Activated T-cell treated with anti-CD3 and anti-CD28 coated beads, Interleukin-2, amount 50 U/mL, for 4 hours (primary cell): Measurements from ENCODE around the gene NUP210. TPM values are rescaled to one million over a fixed set of nuclear protein-coding genes. Genes with fewer than 3 reads are reported as not detected.

Source experiments
- ATAC-seq, 2 donors: fragments of 200-7000 bp; cut with Tn5 transposase; one replicate each; pipeline ENCODE4 v1.10.0; 2021
- DNase-seq: peaks from one replicate; pipeline ENCODE4 v3.0.0-alpha.2; 2020
- H3K27me3 Mint-ChIP-seq: one replicate; pipeline ENCODE4 v1.8.0; 2021; ENCODE audit warnings: low read depth, mixed read lengths
- H3K36me3 Mint-ChIP-seq: one replicate; pipeline ENCODE4 v1.8.0; 2022; ENCODE audit warnings: mixed read lengths; ENCODE audit not compliant: insufficient read depth
- H3K4me1 Mint-ChIP-seq: one replicate; pipeline ENCODE4 v1.8.0; 2021; ENCODE audit warnings: low read depth, mixed read lengths
- H3K4me3 Mint-ChIP-seq: one replicate; pipeline ENCODE4 v1.8.0; 2021; ENCODE audit warnings: mild to moderate bottlenecking, moderate library complexity, mixed read lengths
- H3K9me3 Mint-ChIP-seq: one replicate; pipeline ENCODE4 v1.8.0; 2021; ENCODE audit warnings: mixed read lengths
- total RNA-seq, 3 donors: library from RNA; stranded (reverse); gene quantifications; one replicate each; pipeline ENCODE4 v1.2.1, GENCODE V29; 2021

NUP210 gene
- 10 to 100 TPM; 80.3 to 83.4 (median 82.0) TPM for total RNA-seq

DNA sequence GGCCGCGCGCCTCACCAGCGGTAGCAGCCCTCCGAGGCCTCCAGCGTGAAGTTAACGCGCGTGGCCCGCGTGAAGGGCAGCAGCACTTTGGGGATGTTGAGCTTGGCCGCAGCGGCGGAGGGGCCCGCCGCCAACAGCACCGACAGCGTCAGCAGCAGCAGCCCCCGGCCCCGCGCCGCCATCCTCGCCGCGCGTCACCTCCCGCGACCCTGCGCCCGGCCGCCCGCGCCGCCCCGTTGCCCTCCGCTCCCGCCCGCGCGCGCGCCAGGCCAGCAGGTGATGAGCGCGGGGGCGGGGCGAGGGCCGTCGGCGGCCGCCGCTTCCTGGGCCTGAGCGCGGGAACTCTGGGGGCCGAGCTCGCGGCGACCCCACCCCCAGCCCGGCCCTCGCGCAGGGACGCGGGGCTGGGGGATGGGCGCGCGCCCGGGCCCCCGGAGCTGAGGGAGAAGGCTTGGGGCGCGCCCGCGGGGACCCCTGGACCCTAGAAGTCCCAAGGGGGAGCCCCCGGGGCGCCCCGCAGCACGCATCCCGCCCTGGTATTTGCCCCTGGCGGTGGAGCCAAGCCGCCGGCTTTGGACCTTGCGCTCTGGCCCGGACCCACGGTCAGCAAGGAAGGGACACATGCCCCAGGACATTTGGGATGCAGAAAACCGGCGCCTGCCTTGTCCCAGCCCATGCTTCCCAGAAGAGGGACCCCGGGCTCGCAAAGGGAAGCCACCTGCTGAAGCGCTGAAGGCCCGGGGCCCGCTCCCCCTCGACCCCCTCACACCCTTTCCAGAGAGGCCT, at the start of gene NUP210:
Gene NUP210 (minus strand): TSS at position 278 of the 786 bp plus-strand sequence. CDS start 96 bp downstream, at position 182.
- Mint-ChIP-seq H3K4me3 (peak within 1 kb of the TSS; percentile 99), H3K36me3 (peaks cover 7% of the 10 kb centered on the region), H3K9me3 (no peaks in the 10 kb centered on the region), H3K4me1 (peaks cover 64% of the 10 kb centered on the region), H3K27me3 (no peaks in the 10 kb centered on the region)
- DNase-seq (peak; percentile 33), ATAC-seq (peak; percentile 35 to 38)

GRCh38 chr3:13466781-13467180, 46.7 kb upstream of the NUP210 start:
- ATAC-seq: no peak
- Mint-ChIP-seq H3K27me3 (peaks cover 14% of the 10 kb centered on the region), H3K4me1 (no peaks in the 10 kb centered on the region)

GRCh38 chr3:13465236-13465873, 45.2 kb upstream of the NUP210 start:
- no peak for DNase-seq
- no peaks in the 10 kb centered on the region for H3K36me3 Mint-ChIP-seq

More at GRCh38 chr3:13466781-13467180, 46.7 kb upstream of the NUP210 start:
- no peaks in the 10 kb centered on the region for H3K9me3 Mint-ChIP-seq
- H3K4me3 Mint-ChIP-seq: no peak overlapping the region
- no peak for DNase-seq
- no peaks in the 10 kb centered on the region for H3K36me3 Mint-ChIP-seq

GRCh38 chr3:13463618-13464400, 43.7 kb upstream of the NUP210 start:
- H3K36me3 Mint-ChIP-seq: no peaks in the 10 kb centered on the region
- no peak overlapping the region for H3K4me3 Mint-ChIP-seq
- ATAC-seq (no peak), DNase-seq (no peak)
- no peaks in the 10 kb centered on the region for H3K4me1 Mint-ChIP-seq
- peaks cover 14% of the 10 kb centered on the region for H3K27me3 Mint-ChIP-seq
- H3K9me3 Mint-ChIP-seq: no peaks in the 10 kb centered on the region

More at GRCh38 chr3:13465236-13465873, 45.2 kb upstream of the NUP210 start:
- no peak for ATAC-seq
- H3K9me3 Mint-ChIP-seq: no peaks in the 10 kb centered on the region
- no peak overlapping the region for H3K4me3 Mint-ChIP-seq
- H3K27me3 Mint-ChIP-seq: peaks cover 14% of the 10 kb centered on the region
- H3K4me1 Mint-ChIP-seq: no peaks in the 10 kb centered on the region

DNA sequence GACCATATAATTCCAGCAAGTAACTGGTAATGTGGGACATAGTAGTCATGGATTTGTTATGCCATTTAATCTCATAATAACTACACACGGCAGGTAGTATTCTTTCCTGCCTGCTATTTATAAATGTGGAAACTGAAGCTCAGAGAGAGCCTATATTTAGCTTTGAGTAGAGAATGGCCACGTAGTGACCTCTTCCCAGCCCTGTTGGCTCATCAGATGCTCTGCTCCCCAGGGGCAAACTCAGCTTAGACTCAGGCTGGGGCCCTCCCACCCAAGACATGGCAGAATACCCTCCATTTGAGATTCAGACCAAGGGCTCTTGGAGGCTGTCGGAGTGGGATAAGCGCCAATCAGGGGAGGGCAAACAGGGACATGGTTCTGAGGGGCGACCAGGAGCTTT, 42.7 kb upstream of the NUP210 start:
- Mint-ChIP-seq H3K36me3 (no peaks in the 10 kb centered on the region), H3K4me3 (no peak overlapping the region), H3K9me3 (no peaks in the 10 kb centered on the region), H3K27me3 (peaks cover 11% of the 10 kb centered on the region), H3K4me1 (no peaks in the 10 kb centered on the region)
- no peak for ATAC-seq
- no peak for DNase-seq

GRCh38 chr3:13462125-13462629, 42.1 kb upstream of the NUP210 start:
- no peaks in the 10 kb centered on the region for H3K9me3 Mint-ChIP-seq
- DNase-seq (no peak), ATAC-seq (no peak)
- H3K36me3 Mint-ChIP-seq: no peaks in the 10 kb centered on the region
- no peaks in the 10 kb centered on the region for H3K4me1 Mint-ChIP-seq
- H3K27me3 Mint-ChIP-seq: peaks cover 9% of the 10 kb centered on the region
- H3K4me3 Mint-ChIP-seq: no peak overlapping the region

DNA sequence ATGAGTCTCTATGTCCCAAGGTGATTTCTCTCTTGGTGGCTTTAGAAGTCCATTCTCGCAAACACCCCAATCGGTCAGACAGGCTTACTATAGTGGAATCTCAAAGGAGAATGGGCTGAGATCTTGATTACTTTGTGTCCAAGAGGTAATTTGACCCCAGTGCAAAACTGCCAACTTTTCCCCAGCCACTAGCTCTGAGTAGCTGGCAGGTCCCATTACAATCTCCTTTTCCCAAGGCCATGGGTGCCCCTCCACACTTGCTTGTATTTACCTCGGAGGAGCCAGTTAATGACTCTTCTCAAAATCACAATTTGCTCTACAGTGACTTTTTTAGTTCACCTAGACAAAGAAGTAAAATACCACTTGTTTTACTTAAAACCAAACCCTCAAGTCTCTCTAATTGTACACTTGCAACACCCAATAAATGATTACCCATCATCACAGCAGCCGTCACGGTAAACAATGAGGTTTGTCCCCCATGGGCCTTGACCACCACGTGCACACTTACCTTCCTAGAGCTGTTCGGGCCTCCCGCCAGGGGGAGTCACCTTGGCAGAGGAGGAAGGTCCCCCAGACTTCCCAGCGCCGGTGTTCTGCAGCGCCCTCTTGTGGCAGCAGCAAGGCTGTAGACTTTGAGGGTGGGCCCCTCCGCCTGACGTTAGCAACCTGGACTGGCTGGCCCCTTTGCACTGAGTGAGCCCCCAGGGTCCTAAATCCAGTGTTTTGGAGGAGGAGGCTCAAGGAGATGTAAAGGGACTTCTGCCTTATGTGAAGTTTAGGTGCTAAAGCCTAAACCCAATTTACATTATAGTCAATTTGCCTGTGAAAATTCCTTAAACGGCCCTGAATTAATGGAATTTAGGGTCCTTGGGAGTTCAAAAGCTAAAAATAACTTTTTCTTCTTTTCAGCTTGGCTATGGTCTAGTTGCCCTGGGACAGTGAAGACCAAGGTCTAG, 41.3 kb upstream of the NUP210 start:
- peak; percentile 89 to 95 for ATAC-seq
- Mint-ChIP-seq H3K4me1 (no peaks in the 10 kb centered on the region), H3K27me3 (peaks cover 9% of the 10 kb centered on the region), H3K9me3 (no peaks in the 10 kb centered on the region), H3K36me3 (no peaks in the 10 kb centered on the region), H3K4me3 (no peak overlapping the region)
- peak; percentile 64 for DNase-seq

DNA sequence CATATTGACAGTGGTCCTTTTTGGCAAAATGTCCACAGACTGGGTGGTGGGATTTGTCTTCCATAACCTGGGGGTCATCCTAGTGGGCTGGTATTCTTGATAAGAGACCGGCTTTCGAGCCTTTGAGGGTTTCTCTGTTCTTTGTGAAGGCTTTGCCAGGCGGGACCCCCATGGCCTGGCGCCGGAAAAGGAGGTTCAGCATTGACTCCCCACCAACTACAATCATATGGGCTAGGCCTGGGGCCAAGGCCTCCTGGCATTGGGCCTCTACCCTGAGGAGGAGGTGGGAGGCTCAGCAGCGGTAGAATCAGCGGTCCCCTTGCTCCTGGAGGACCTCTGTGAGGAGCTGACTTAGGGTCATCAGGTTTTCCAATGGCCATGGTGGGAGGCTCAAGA, 40.2 kb upstream of the NUP210 start:
- ATAC-seq (no peak), DNase-seq (no peak)
- Mint-ChIP-seq H3K4me3 (no peak overlapping the region), H3K27me3 (peaks cover 8% of the 10 kb centered on the region), H3K36me3 (no peaks in the 10 kb centered on the region), H3K9me3 (no peaks in the 10 kb centered on the region), H3K4me1 (no peaks in the 10 kb centered on the region)

DNA sequence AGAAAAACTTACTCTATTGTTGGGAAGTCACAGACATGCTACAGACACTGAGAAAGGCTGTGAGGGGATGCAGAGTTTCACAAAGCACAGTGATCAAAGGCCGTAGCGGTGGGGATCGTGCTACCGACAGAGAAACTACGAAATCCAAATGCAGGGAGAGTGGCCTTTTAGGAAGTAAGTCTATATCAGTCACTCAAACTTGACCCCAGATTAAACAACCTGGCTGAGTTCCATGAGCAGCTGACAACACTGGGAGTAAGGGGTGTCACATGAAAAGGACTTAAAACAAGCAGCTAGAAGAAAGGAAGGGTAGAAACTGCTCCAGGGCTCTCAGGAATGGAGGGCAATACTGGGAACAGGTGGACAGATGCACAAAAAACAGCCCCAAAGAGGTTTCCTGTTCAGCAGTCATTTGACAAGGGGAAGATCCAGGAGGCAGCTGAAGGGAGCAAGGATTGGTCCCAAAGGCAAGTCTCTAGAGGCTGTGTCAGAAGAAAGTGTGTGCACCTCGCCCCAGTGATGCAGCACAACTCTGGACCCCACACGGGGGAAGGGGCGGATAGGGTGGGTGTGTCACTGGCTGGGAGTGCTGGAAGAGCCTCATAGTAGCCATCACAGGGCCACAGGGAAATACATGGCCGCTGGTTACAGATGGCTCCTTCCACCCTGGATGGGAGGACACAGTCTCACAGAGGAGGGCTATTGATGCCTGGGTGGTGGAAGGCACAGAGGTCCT, 39.7 kb upstream of the NUP210 start:
- DNase-seq (no peak), ATAC-seq (no peak)
- H3K9me3 Mint-ChIP-seq: no peaks in the 10 kb centered on the region
- H3K36me3 Mint-ChIP-seq: no peaks in the 10 kb centered on the region
- no peak overlapping the region for H3K4me3 Mint-ChIP-seq
- peaks cover 5% of the 10 kb centered on the region for H3K27me3 Mint-ChIP-seq
- no peaks in the 10 kb centered on the region for H3K4me1 Mint-ChIP-seq

GRCh38 chr3:13457593-13457992, 37.5 kb upstream of the NUP210 start:
- H3K36me3 Mint-ChIP-seq: no peaks in the 10 kb centered on the region
- ATAC-seq (no peak), DNase-seq (no peak)
- peaks cover 3% of the 10 kb centered on the region for H3K27me3 Mint-ChIP-seq
- H3K4me1 Mint-ChIP-seq: peaks cover 2% of the 10 kb centered on the region
- no peaks in the 10 kb centered on the region for H3K9me3 Mint-ChIP-seq
- no peak overlapping the region for H3K4me3 Mint-ChIP-seq

GRCh38 chr3:13455644-13456043, 35.5 kb upstream of the NUP210 start:
- no peaks in the 10 kb centered on the region for H3K36me3 Mint-ChIP-seq
- no peaks in the 10 kb centered on the region for H3K9me3 Mint-ChIP-seq
- no peak for ATAC-seq
- H3K27me3 Mint-ChIP-seq: no peaks in the 10 kb centered on the region
- DNase-seq: no peak
- peaks cover 16% of the 10 kb centered on the region for H3K4me1 Mint-ChIP-seq
- no peak overlapping the region for H3K4me3 Mint-ChIP-seq

DNA sequence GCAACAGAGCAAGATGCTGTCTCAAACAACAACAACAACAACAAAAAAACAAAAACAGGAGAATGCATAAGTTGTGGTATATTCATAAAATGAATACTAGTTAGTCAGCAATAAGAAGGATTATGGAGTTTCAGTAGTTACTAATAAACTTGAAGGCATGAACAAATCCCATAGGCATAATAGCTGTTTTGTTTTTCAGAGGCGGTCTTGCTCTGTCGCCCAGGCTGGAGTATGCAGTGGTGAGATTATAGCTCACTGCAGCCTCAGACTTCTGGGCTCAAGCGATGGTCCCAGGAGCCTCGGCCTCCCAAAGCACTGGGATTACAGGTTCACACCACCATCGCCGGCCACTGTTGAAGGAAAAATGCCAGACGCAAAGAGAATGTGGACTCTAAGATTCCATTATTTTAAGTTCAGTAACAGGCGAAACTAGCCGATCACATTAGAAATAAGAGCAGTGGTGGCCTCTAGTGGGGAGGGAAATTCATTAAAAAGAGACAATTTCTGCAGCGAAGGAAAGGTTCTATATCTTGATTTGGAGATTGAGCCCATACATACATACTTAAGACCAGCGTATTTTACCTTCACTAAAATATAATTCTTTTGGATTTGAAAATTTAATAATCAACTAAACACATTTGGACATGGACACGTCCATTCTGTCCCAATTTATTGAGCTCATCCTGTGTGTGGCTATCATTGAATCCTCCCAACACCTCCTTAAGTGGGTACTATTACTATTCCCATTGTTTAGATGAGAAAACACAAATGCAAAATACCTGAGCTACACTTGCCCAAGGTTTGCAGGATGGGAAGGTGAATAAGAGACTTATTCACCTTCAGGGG, 32.6 kb upstream of the NUP210 start:
- no peaks in the 10 kb centered on the region for H3K27me3 Mint-ChIP-seq
- peak in 1 of 2 donors; percentile 18 for ATAC-seq
- no peaks in the 10 kb centered on the region for H3K9me3 Mint-ChIP-seq
- H3K36me3 Mint-ChIP-seq: no peaks in the 10 kb centered on the region
- peaks cover 18% of the 10 kb centered on the region for H3K4me1 Mint-ChIP-seq
- H3K4me3 Mint-ChIP-seq: peak overlapping the region; percentile 83
- peak; percentile 18 for DNase-seq
